Body of pancreas (tissue), 4 donors: ENCODE data around the gene PLCXD3.

Experiments
- POLR2A ChIP-seq, 3 donors: fragments of 450-650 bp; IDR thresholded peaks; one replicate each; pipeline ENCODE4 v1.6.1; 2016; ENCODE audit warnings: antibody characterized with exemption in 3 of 3, mild to moderate bottlenecking in 2 of 3
- TF ChIP-seq, protein P1 (sequence below), 7 experiments: fragments of 450-650 bp in 4 of 7; fragments of 200-600 bp in 3 of 7; sonication (generic) in 3 of 7; IDR thresholded peaks; one replicate each; pipeline ENCODE4 v1.5.1; 2016 to 2019; ENCODE audit warnings: antibody characterized with exemption in 7 of 7

GRCh38 chr5:41266377-41266776, 244.0 kb downstream of the PLCXD3 start:
- no peak for TF ChIP-seq POLR2A (IDR thresholded peaks at IDR 0.05)
- TF ChIP-seq, protein P1, sequence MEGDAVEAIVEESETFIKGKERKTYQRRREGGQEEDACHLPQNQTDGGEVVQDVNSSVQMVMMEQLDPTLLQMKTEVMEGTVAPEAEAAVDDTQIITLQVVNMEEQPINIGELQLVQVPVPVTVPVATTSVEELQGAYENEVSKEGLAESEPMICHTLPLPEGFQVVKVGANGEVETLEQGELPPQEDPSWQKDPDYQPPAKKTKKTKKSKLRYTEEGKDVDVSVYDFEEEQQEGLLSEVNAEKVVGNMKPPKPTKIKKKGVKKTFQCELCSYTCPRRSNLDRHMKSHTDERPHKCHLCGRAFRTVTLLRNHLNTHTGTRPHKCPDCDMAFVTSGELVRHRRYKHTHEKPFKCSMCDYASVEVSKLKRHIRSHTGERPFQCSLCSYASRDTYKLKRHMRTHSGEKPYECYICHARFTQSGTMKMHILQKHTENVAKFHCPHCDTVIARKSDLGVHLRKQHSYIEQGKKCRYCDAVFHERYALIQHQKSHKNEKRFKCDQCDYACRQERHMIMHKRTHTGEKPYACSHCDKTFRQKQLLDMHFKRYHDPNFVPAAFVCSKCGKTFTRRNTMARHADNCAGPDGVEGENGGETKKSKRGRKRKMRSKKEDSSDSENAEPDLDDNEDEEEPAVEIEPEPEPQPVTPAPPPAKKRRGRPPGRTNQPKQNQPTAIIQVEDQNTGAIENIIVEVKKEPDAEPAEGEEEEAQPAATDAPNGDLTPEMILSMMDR (IDR thresholded peaks at IDR 0.05): no peak
